ENCODE measurements around the gene CXCL1. TPM values are rescaled to one million over a fixed set of nuclear protein-coding genes. Genes with fewer than 3 reads are reported as not detected.

The CXCL1 gene
- total RNA-seq, 1 donor from 2014 or later, result 11.4 TPM

- peak within 1 kb of the TSS; percentile 41 for H3K4me3 ChIP-seq (ENCODE audit: insufficient read depth, low read depth, low read length)
- Mint-ChIP-seq H3K4me1 (ENCODE audit: low read depth, unreplicated experiment) (peaks cover 20% of the 10 kb centered on the region), H3K27ac (ENCODE audit: unreplicated experiment) (no peak within 1 kb of the TSS), H3K4me3 (ENCODE audit: unreplicated experiment) (peak within 1 kb of the TSS; percentile 83), H3K36me3 (ENCODE audit: low read depth, unreplicated experiment) (no peaks in the 10 kb centered on the region), H3K27me3 (ENCODE audit: low read depth, unreplicated experiment) (no peaks in the 10 kb centered on the region), H3K9me3 (ENCODE audit: unreplicated experiment) (no peaks in the 10 kb centered on the region)
- no peak for DNase-seq (ENCODE audit: low read depth)
- H3K4me1 ChIP-seq (ENCODE audit: insufficient read depth, low read length), result peaks cover 23% of the 10 kb centered on the region
- H3K9ac ChIP-seq (ENCODE audit: low read length), result peak within 1 kb of the TSS; percentile 45
- H3K79me2 ChIP-seq (ENCODE audit: insufficient read depth, low read length), result no peaks in the 10 kb centered on the region
- H3K27ac ChIP-seq (ENCODE audit: low read depth, low read length), result no peak within 1 kb of the TSS
- no peak for FAIRE-seq
- no peaks in the 10 kb centered on the region for H3K9me3 ChIP-seq (ENCODE audit: insufficient read depth, low read depth, low read length)
- no peaks in the 10 kb centered on the region for H4K20me1 ChIP-seq (ENCODE audit: insufficient read depth, low read length)
- H3K27me3 ChIP-seq (ENCODE audit: insufficient read depth, low read length), result no peaks in the 10 kb centered on the region
- TF ChIP-seq EZH2 (IDR thresholded peaks at IDR 0.05; ENCODE audit: insufficient read depth, low read length) (no peak), CTCF (IDR thresholded peaks at IDR 0.05; ENCODE audit: insufficient read depth, low read depth, low read length) (no peak)
- H3K4me2 ChIP-seq (ENCODE audit: low read length), result peak within 1 kb of the TSS; percentile 84
- H3K36me3 ChIP-seq (ENCODE audit: insufficient read depth, low read length), result no peaks in the 10 kb centered on the region
- H2AFZ ChIP-seq (ENCODE audit: low read depth, low read length), result peak within 1 kb of the TSS; percentile 75
Observed at GRCh38 chr4:73836373-73837279, 32.6 kb upstream of the CXCL1 start, which contains the start of gene CXCL6. Gene CXCL6, plus strand, starts transcription at chr4:73836678. Its CDS starts 73 bp downstream, at chr4:73836751.

GRCh38 chr4:73839071-73839470, 30.1 kb upstream of the CXCL1 start:
- no peak overlapping the region for H3K4me2 ChIP-seq (ENCODE audit: low read length)
- no peak overlapping the region for H3K27ac ChIP-seq (ENCODE audit: low read depth, low read length)
- H3K79me2 ChIP-seq (ENCODE audit: insufficient read depth, low read length), result no peaks in the 10 kb centered on the region
- no peak overlapping the region for H3K4me3 Mint-ChIP-seq (ENCODE audit: unreplicated experiment)
- no peaks in the 10 kb centered on the region for H3K9me3 ChIP-seq (ENCODE audit: insufficient read depth, low read depth, low read length)
- TF ChIP-seq CTCF (IDR thresholded peaks at IDR 0.05; ENCODE audit: insufficient read depth, low read depth, low read length) (no peak), EZH2 (IDR thresholded peaks at IDR 0.05; ENCODE audit: insufficient read depth, low read length) (no peak)
- H3K4me1 ChIP-seq (ENCODE audit: insufficient read depth, low read length), result peaks cover 8% of the 10 kb centered on the region
- H3K36me3 ChIP-seq (ENCODE audit: insufficient read depth, low read length), result no peaks in the 10 kb centered on the region
- no peaks in the 10 kb centered on the region for H4K20me1 ChIP-seq (ENCODE audit: insufficient read depth, low read length)
- no peak overlapping the region for H3K9ac ChIP-seq (ENCODE audit: low read length)
- no peak overlapping the region for H2AFZ ChIP-seq (ENCODE audit: low read depth, low read length)
- DNase-seq (ENCODE audit: low read depth), result no peak
- H3K27ac Mint-ChIP-seq (ENCODE audit: unreplicated experiment), result no peak overlapping the region
- H3K27me3 ChIP-seq (ENCODE audit: insufficient read depth, low read length), result no peaks in the 10 kb centered on the region
- H3K9me3 Mint-ChIP-seq (ENCODE audit: unreplicated experiment), result no peaks in the 10 kb centered on the region
- H3K4me3 ChIP-seq (ENCODE audit: insufficient read depth, low read depth, low read length), result no peak overlapping the region
- FAIRE-seq, result peak; percentile 68
- H3K4me1 Mint-ChIP-seq (ENCODE audit: low read depth, unreplicated experiment), result peaks cover 21% of the 10 kb centered on the region
- no peaks in the 10 kb centered on the region for H3K36me3 Mint-ChIP-seq (ENCODE audit: low read depth, unreplicated experiment)
- H3K27me3 Mint-ChIP-seq (ENCODE audit: low read depth, unreplicated experiment), result no peaks in the 10 kb centered on the region

- DNase-seq (ENCODE audit: low read depth) (no peak), FAIRE-seq (peak; percentile 26)
- TF ChIP-seq CTCF (IDR thresholded peaks at IDR 0.05; ENCODE audit: insufficient read depth, low read depth, low read length) (no peak), EZH2 (IDR thresholded peaks at IDR 0.05; ENCODE audit: insufficient read depth, low read length) (no peak)
- Histone ChIP-seq H3K4me2 (ENCODE audit: low read length) (no peak overlapping the region), H3K27me3 (ENCODE audit: insufficient read depth, low read length) (no peaks in the 10 kb centered on the region), H3K4me1 (ENCODE audit: insufficient read depth, low read length) (peaks cover 8% of the 10 kb centered on the region), H3K27ac (ENCODE audit: low read depth, low read length) (no peak overlapping the region), H2AFZ (ENCODE audit: low read depth, low read length) (no peak overlapping the region), H3K36me3 (ENCODE audit: insufficient read depth, low read length) (no peaks in the 10 kb centered on the region), H3K79me2 (ENCODE audit: insufficient read depth, low read length) (no peaks in the 10 kb centered on the region), H3K9me3 (ENCODE audit: insufficient read depth, low read depth, low read length) (no peaks in the 10 kb centered on the region), H4K20me1 (ENCODE audit: insufficient read depth, low read length) (no peaks in the 10 kb centered on the region), H3K9ac (ENCODE audit: low read length) (no peak overlapping the region), H3K4me3 (ENCODE audit: insufficient read depth, low read depth, low read length) (no peak overlapping the region)
- no peaks in the 10 kb centered on the region for H3K9me3 Mint-ChIP-seq (ENCODE audit: unreplicated experiment)
- H3K36me3 Mint-ChIP-seq (ENCODE audit: low read depth, unreplicated experiment), result no peaks in the 10 kb centered on the region
- no peak overlapping the region for H3K4me3 Mint-ChIP-seq (ENCODE audit: unreplicated experiment)
- no peak overlapping the region for H3K27ac Mint-ChIP-seq (ENCODE audit: unreplicated experiment)
- no peaks in the 10 kb centered on the region for H3K27me3 Mint-ChIP-seq (ENCODE audit: low read depth, unreplicated experiment)
- H3K4me1 Mint-ChIP-seq (ENCODE audit: low read depth, unreplicated experiment), result peaks cover 25% of the 10 kb centered on the region
Observed at GRCh38 chr4:73839715-73840114, 29.5 kb upstream of the CXCL1 start.
